Measurements from ENCODE around the gene GFER. TPM values are rescaled to one million over a fixed set of nuclear protein-coding genes. Genes with fewer than 3 reads are reported as not detected.

The GFER gene
- total and polyA plus RNA-seq, 4 donors: 7.4 to 28.4 (median 15.1) TPM

DNA sequence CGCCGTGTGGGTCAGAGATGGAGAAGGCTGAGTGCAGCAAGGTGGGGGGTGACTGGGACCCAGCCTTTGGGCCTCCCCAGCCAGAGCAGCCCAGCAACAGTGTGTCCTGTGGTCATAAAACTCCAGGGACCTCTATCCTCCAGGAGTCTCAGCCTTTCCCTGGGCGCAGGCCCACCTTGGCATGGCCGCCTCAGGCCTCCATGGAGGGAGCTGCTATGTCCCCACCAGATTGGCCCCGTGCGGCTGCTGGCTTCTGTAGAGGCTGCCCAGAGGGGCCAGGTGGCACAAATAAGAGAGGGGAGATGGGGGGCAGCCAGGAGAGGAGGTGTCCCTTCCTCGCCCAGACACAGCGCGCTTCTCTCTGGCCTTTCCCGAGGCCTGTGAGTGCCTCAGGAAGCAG, 3.2 kb downstream of the GFER start:
- H3K27ac ChIP-seq (ENCODE audit: low read depth in 1 of 2, low read length in 2 of 2): no peak overlapping the region
- H3K9ac ChIP-seq (ENCODE audit: low read depth in 1 of 2, low read length in 2 of 2): no peak overlapping the region
- H3K9me3 ChIP-seq (ENCODE audit: control insufficient read depth in 4 of 4, low read length in 3 of 4): no peaks in the 10 kb centered on the region
- 94% methylated on average over 10 of the region's 10 CpGs for WGBS
- TF ChIP-seq JUND (IDR thresholded peaks at IDR 0.05) (no peak), GABPA (IDR thresholded peaks at IDR 0.05 in 1 of 2, conservative IDR thresholded peaks at IDR 0.05 in 1 of 2) (no peak), RXRA (IDR thresholded peaks at IDR 0.05) (no peak), RAD21 (IDR thresholded peaks at IDR 0.05) (no peak), TAF1 (conservative IDR thresholded peaks at IDR 0.05) (no peak), FOXA1 (IDR thresholded peaks at IDR 0.05) (no peak), YY1 (IDR thresholded peaks at IDR 0.05) (no peak), NR2F2 (IDR thresholded peaks at IDR 0.05) (no peak), HNF4G (IDR thresholded peaks at IDR 0.05) (no peak), ATF3 (IDR thresholded peaks at IDR 0.05) (no peak), FOXA2 (IDR thresholded peaks at IDR 0.05) (no peak), SP1 (IDR thresholded peaks at IDR 0.05) (no peak), HNF4A (conservative IDR thresholded peaks at IDR 0.05) (no peak)
- TF ChIP-seq, protein P1, sequence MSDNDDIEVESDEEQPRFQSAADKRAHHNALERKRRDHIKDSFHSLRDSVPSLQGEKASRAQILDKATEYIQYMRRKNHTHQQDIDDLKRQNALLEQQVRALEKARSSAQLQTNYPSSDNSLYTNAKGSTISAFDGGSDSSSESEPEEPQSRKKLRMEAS (IDR thresholded peaks at IDR 0.05): no peak
- TF ChIP-seq, protein P2, sequence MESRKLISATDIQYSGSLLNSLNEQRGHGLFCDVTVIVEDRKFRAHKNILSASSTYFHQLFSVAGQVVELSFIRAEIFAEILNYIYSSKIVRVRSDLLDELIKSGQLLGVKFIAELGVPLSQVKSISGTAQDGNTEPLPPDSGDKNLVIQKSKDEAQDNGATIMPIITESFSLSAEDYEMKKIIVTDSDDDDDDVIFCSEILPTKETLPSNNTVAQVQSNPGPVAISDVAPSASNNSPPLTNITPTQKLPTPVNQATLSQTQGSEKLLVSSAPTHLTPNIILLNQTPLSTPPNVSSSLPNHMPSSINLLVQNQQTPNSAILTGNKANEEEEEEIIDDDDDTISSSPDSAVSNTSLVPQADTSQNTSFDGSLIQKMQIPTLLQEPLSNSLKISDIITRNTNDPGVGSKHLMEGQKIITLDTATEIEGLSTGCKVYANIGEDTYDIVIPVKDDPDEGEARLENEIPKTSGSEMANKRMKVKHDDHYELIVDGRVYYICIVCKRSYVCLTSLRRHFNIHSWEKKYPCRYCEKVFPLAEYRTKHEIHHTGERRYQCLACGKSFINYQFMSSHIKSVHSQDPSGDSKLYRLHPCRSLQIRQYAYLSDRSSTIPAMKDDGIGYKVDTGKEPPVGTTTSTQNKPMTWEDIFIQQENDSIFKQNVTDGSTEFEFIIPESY (IDR thresholded peaks at IDR 0.05): no peak
- TF ChIP-seq, protein P3, sequence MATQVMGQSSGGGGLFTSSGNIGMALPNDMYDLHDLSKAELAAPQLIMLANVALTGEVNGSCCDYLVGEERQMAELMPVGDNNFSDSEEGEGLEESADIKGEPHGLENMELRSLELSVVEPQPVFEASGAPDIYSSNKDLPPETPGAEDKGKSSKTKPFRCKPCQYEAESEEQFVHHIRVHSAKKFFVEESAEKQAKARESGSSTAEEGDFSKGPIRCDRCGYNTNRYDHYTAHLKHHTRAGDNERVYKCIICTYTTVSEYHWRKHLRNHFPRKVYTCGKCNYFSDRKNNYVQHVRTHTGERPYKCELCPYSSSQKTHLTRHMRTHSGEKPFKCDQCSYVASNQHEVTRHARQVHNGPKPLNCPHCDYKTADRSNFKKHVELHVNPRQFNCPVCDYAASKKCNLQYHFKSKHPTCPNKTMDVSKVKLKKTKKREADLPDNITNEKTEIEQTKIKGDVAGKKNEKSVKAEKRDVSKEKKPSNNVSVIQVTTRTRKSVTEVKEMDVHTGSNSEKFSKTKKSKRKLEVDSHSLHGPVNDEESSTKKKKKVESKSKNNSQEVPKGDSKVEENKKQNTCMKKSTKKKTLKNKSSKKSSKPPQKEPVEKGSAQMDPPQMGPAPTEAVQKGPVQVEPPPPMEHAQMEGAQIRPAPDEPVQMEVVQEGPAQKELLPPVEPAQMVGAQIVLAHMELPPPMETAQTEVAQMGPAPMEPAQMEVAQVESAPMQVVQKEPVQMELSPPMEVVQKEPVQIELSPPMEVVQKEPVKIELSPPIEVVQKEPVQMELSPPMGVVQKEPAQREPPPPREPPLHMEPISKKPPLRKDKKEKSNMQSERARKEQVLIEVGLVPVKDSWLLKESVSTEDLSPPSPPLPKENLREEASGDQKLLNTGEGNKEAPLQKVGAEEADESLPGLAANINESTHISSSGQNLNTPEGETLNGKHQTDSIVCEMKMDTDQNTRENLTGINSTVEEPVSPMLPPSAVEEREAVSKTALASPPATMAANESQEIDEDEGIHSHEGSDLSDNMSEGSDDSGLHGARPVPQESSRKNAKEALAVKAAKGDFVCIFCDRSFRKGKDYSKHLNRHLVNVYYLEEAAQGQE (IDR thresholded peaks at IDR 0.05): no peak
- TF ChIP-seq, protein P4, sequence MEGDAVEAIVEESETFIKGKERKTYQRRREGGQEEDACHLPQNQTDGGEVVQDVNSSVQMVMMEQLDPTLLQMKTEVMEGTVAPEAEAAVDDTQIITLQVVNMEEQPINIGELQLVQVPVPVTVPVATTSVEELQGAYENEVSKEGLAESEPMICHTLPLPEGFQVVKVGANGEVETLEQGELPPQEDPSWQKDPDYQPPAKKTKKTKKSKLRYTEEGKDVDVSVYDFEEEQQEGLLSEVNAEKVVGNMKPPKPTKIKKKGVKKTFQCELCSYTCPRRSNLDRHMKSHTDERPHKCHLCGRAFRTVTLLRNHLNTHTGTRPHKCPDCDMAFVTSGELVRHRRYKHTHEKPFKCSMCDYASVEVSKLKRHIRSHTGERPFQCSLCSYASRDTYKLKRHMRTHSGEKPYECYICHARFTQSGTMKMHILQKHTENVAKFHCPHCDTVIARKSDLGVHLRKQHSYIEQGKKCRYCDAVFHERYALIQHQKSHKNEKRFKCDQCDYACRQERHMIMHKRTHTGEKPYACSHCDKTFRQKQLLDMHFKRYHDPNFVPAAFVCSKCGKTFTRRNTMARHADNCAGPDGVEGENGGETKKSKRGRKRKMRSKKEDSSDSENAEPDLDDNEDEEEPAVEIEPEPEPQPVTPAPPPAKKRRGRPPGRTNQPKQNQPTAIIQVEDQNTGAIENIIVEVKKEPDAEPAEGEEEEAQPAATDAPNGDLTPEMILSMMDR (IDR thresholded peaks at IDR 0.05; ENCODE audit: low read depth, low read length, missing input control): no peak
- H3K36me3 ChIP-seq (ENCODE audit: control insufficient read depth in 4 of 4, insufficient read depth in 3 of 4, low read depth in 1 of 4, low read length in 3 of 4): peaks cover 0 to 17% (median under 1%) of the 10 kb centered on the region in 4 donors
- peaks cover 12 to 48% (median 27%) of the 10 kb centered on the region in 4 donors for H3K4me1 ChIP-seq (ENCODE audit: control insufficient read depth in 4 of 4, insufficient read depth in 4 of 4, low read length in 3 of 4)
- H3K27me3 ChIP-seq (ENCODE audit: control insufficient read depth in 4 of 4, insufficient read depth in 4 of 4, low read length in 3 of 4): peaks cover 0 to 9% (median 4%) of the 10 kb centered on the region in 4 donors
- no peak for DNase-seq (ENCODE audit: low spot score)
- H3K4me3 ChIP-seq (ENCODE audit: low read depth in 1 of 3, low read length in 3 of 3): no peak overlapping the region
